DOHH2 (cell line): Measurements from ENCODE around the gene ETS2.

Experiments used
- EZH2phosphoT487 ChIP-seq: fragments of 200-600 bp; sonication (generic); IDR thresholded peaks from 2 replicates; pipeline ENCODE4 v1.6.1; 2017; ENCODE audit warnings: borderline replicate concordance, mild to moderate bottlenecking, antibody characterized with exemption, low read length, moderate library complexity, mixed read lengths
- TF ChIP-seq, protein P1 (sequence below): fragments of 200-600 bp; sonication (generic); IDR thresholded peaks from one replicate; pipeline ENCODE4 v1.5.1; 2014; ENCODE audit warnings: antibody characterized with exemption, mild to moderate bottlenecking, low read depth, low read length; ENCODE audit not compliant: poor library complexity, severe bottlenecking

DNA sequence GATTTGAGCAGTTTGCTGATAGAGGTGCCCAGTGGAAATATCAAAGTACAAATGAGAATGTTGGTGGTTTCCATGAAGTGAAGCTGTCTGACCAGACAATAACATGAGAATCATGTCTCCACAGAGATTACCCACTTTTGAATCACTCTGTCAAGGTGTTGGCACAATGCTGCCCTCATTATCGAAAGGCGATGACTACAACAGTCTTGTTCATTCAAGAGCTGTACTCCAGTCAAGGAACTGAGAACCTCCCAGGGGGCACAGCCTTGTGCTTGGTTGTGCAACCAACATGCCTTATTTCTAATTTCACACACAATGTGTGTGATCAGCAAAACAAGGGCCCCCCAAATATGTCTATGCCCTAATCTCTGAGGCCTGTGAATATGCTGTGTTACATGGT, 35.7 kb downstream of the ETS2 start:
- TF ChIP-seq, protein P1, sequence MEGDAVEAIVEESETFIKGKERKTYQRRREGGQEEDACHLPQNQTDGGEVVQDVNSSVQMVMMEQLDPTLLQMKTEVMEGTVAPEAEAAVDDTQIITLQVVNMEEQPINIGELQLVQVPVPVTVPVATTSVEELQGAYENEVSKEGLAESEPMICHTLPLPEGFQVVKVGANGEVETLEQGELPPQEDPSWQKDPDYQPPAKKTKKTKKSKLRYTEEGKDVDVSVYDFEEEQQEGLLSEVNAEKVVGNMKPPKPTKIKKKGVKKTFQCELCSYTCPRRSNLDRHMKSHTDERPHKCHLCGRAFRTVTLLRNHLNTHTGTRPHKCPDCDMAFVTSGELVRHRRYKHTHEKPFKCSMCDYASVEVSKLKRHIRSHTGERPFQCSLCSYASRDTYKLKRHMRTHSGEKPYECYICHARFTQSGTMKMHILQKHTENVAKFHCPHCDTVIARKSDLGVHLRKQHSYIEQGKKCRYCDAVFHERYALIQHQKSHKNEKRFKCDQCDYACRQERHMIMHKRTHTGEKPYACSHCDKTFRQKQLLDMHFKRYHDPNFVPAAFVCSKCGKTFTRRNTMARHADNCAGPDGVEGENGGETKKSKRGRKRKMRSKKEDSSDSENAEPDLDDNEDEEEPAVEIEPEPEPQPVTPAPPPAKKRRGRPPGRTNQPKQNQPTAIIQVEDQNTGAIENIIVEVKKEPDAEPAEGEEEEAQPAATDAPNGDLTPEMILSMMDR: no peak
- TF ChIP-seq EZH2phosphoT487: no peak
